GM19372 (cell line): ENCODE data around the gene BCDIN3D.

Source experiments
- ATAC-seq: cut with Tn5 transposase; IDR thresholded peaks from one replicate; pipeline ENCODE4 v1.9.1; 2021; ENCODE audit warnings: mild to moderate bottlenecking, low read depth, moderate library complexity; ENCODE audit not compliant: unreplicated experiment

The BCDIN3D gene

GRCh38 chr12:49824416-49824815 lies 18.5 kb downstream of the BCDIN3D start:
- ATAC-seq, result no peak

GRCh38 chr12:49823951-49824350 lies 19.0 kb downstream of the BCDIN3D start:
- no peak for ATAC-seq

- ATAC-seq, result no peak
These were observed 19.6 kb downstream of the BCDIN3D start for GRCh38 chr12:49823350-49823749.

- no peak for ATAC-seq
These were observed 21.3 kb downstream of the BCDIN3D start for GRCh38 chr12:49821373-49822287.

- ATAC-seq, result no peak
These were observed 23.1 kb downstream of the BCDIN3D start for GRCh38 chr12:49819786-49820185.

GRCh38 chr12:49818241-49818895 lies 24.5 kb downstream of the BCDIN3D start:
- ATAC-seq, result no peak

GRCh38 chr12:49813131-49813530 lies 29.8 kb downstream of the BCDIN3D start:
- no peak for ATAC-seq

- no peak for ATAC-seq
These were observed 30.9 kb downstream of the BCDIN3D start for GRCh38 chr12:49811961-49812401.

- no peak for ATAC-seq
These were observed 31.8 kb downstream of the BCDIN3D start for GRCh38 chr12:49811136-49811535.

- no peak for ATAC-seq
These were observed 33.0 kb downstream of the BCDIN3D start for GRCh38 chr12:49809906-49810389.

- no peak for ATAC-seq
These were observed 33.5 kb downstream of the BCDIN3D start for GRCh38 chr12:49809381-49809905.

- ATAC-seq, result no peak
These were observed 34.1 kb downstream of the BCDIN3D start for GRCh38 chr12:49808686-49809380.

GRCh38 chr12:49807991-49808580 lies 34.8 kb downstream of the BCDIN3D start:
- ATAC-seq, result no peak

GRCh38 chr12:49806877-49807276 lies 36.0 kb downstream of the BCDIN3D start:
- no peak for ATAC-seq

GRCh38 chr12:49806321-49806813 lies 36.5 kb downstream of the BCDIN3D start:
- ATAC-seq, result no peak

GRCh38 chr12:49805409-49805808 lies 37.5 kb downstream of the BCDIN3D start:
- ATAC-seq, result no peak

- no peak for ATAC-seq
These were observed 38.1 kb downstream of the BCDIN3D start for GRCh38 chr12:49804821-49805220.

GRCh38 chr12:49803693-49804450 lies 39.0 kb downstream of the BCDIN3D start:
- no peak for ATAC-seq
